Measurements from ENCODE around the gene VSTM2L.

VSTM2L gene

GRCh38 chr20:37920270-37920669 lies 17.3 kb downstream of the VSTM2L start:
- no peak for DNase-seq

GRCh38 chr20:37920679-37921322 lies 17.9 kb downstream of the VSTM2L start:
- no peak for DNase-seq

GRCh38 chr20:37921341-37921929 lies 18.5 kb downstream of the VSTM2L start:
- no peak for DNase-seq

- no peak for DNase-seq
These were observed 19.1 kb downstream of the VSTM2L start for GRCh38 chr20:37922016-37922415.

- DNase-seq = no peak
These were observed 22.6 kb downstream of the VSTM2L start for GRCh38 chr20:37925265-37926165.

GRCh38 chr20:37926612-37927011 lies 23.7 kb downstream of the VSTM2L start:
- no peak for DNase-seq

- no peak for DNase-seq
These were observed 24.6 kb downstream of the VSTM2L start for GRCh38 chr20:37927410-37928095.

- no peak for DNase-seq
These were observed 26.2 kb downstream of the VSTM2L start for GRCh38 chr20:37928996-37929682.

- no peak for DNase-seq
These were observed 26.7 kb downstream of the VSTM2L start for GRCh38 chr20:37929683-37930014.

GRCh38 chr20:37931153-37931922 lies 28.4 kb downstream of the VSTM2L start:
- DNase-seq = no peak

GRCh38 chr20:37932074-37932473 lies 29.1 kb downstream of the VSTM2L start:
- no peak for DNase-seq

GRCh38 chr20:37932919-37933318 lies 30.0 kb downstream of the VSTM2L start:
- peak in 1 of 2 experiments; percentile 51 for DNase-seq

- no peak for DNase-seq
These were observed 31.1 kb downstream of the VSTM2L start for GRCh38 chr20:37933786-37934633.

- no peak for DNase-seq
These were observed 31.9 kb downstream of the VSTM2L start for GRCh38 chr20:37934634-37935375.

GRCh38 chr20:37935435-37935834 lies 32.5 kb downstream of the VSTM2L start:
- no peak for DNase-seq

GRCh38 chr20:37936041-37936440 lies 33.1 kb downstream of the VSTM2L start:
- no peak for DNase-seq

GRCh38 chr20:37936451-37936850 lies 33.5 kb downstream of the VSTM2L start:
- no peak for DNase-seq

GRCh38 chr20:37937686-37938085 lies 34.8 kb downstream of the VSTM2L start:
- DNase-seq = no peak

- no peak for DNase-seq
These were observed 35.3 kb downstream of the VSTM2L start for GRCh38 chr20:37938181-37938750.

- DNase-seq = no peak
These were observed 36.0 kb downstream of the VSTM2L start for GRCh38 chr20:37938954-37939353.

Data from NCI-H526 (cell line).